Fibroblast of the aortic adventitia (primary cell): Measurements from ENCODE around the gene OGFOD2. TPM values are rescaled to one million over a fixed set of nuclear protein-coding genes. Genes with fewer than 3 reads are reported as not detected.

Experiments
- DNase-seq: peaks from one replicate; pipeline ENCODE4 v3.0.0-alpha.2; 2010; ENCODE audit warnings: low read depth
- H3K4me3 ChIP-seq: 2 replicates; pipeline ENCODE4 v1.5.1; 2011; ENCODE audit warnings: low read depth, mild to moderate bottlenecking, control low read depth, low read length, moderate library complexity
- CTCF ChIP-seq: IDR thresholded peaks from 2 replicates; pipeline ENCODE4 v1.5.1; 2011; ENCODE audit warnings: mild to moderate bottlenecking, low read length, control low read depth, inconsistent platforms; ENCODE audit not compliant: insufficient read depth
- total RNA-seq: library from RNA; depleted of rRNA; stranded (reverse); fragments of >200 nt; gene quantifications from 2 replicates; pipeline ENCODE4 v1.2.3, GENCODE V29; 2012; ENCODE audit warnings: low replicate concordance

Gene OGFOD2
- total RNA-seq, 1 donor: 10.3 TPM

- H3K4me3 ChIP-seq: no peak overlapping the region
- no peak for TF ChIP-seq CTCF
- no peak for DNase-seq
Measured at GRCh38 chr12:123019841-123020138, 44.7 kb downstream of the OGFOD2 start.

GRCh38 chr12:123021688-123022604 is 46.9 kb downstream of the OGFOD2 start:
- TF ChIP-seq CTCF: no peak

GRCh38 chr12:123022846-123023245 is 47.8 kb downstream of the OGFOD2 start:
- DNase-seq: no peak
- no peak for TF ChIP-seq CTCF
- H3K4me3 ChIP-seq: no peak overlapping the region

More at GRCh38 chr12:123021688-123022604, 46.9 kb downstream of the OGFOD2 start:
- DNase-seq: no peak
- no peak overlapping the region for H3K4me3 ChIP-seq

- no peak for TF ChIP-seq CTCF
- no peak overlapping the region for H3K4me3 ChIP-seq
- peak; percentile 29 for DNase-seq
Measured at GRCh38 chr12:123024819-123025391, 49.9 kb downstream of the OGFOD2 start.

GRCh38 chr12:123026094-123026853 is 51.2 kb downstream of the OGFOD2 start:
- no peak for TF ChIP-seq CTCF
- H3K4me3 ChIP-seq: no peak overlapping the region
- no peak for DNase-seq

- H3K4me3 ChIP-seq: no peak overlapping the region
- DNase-seq: no peak
- no peak for TF ChIP-seq CTCF
Measured at GRCh38 chr12:123027726-123028445, 52.8 kb downstream of the OGFOD2 start.
